Fibroblast of pulmonary artery (primary cell): ENCODE results near the gene KRIT1.
"Not testable (repeated sequence)": the region's sequence is repeated elsewhere in the genome, so short reads cannot be mapped to it uniquely, and the experiment has no call there.

Experiments used
- DNase-seq: peaks from one replicate; pipeline ENCODE4 v3.0.0-alpha.2; 2010; ENCODE audit warnings: low read depth
- H3K4me3 ChIP-seq: replicated peaks from 2 replicates; pipeline ENCODE4 v1.5.1; 2011; ENCODE audit warnings: low read depth, mild to moderate bottlenecking, control low read depth, low read length, moderate library complexity
- CTCF ChIP-seq: IDR thresholded peaks from 2 replicates; pipeline ENCODE4 v1.5.1; 2011; ENCODE audit warnings: mild to moderate bottlenecking, control low read depth, low read length, inconsistent platforms; ENCODE audit errors: missing control alignments

Gene KRIT1

GRCh38 chr7:92266415-92267241 is 20.9 kb upstream of the KRIT1 start:
- no peak overlapping the region for H3K4me3 ChIP-seq
- DNase-seq: no peak
- TF ChIP-seq CTCF: no peak

- DNase-seq: no peak
- TF ChIP-seq CTCF: no peak
- no peak overlapping the region for H3K4me3 ChIP-seq
Observed at GRCh38 chr7:92260248-92260781, 14.6 kb upstream of the KRIT1 start.

- no peak for TF ChIP-seq CTCF
- H3K4me3 ChIP-seq: no peak overlapping the region
- no peak for DNase-seq
Observed at GRCh38 chr7:92259610-92260247, 14.0 kb upstream of the KRIT1 start.

GRCh38 chr7:92259062-92259461 is 13.3 kb upstream of the KRIT1 start:
- no peak overlapping the region for H3K4me3 ChIP-seq
- no peak for DNase-seq
- no peak for TF ChIP-seq CTCF

DNA sequence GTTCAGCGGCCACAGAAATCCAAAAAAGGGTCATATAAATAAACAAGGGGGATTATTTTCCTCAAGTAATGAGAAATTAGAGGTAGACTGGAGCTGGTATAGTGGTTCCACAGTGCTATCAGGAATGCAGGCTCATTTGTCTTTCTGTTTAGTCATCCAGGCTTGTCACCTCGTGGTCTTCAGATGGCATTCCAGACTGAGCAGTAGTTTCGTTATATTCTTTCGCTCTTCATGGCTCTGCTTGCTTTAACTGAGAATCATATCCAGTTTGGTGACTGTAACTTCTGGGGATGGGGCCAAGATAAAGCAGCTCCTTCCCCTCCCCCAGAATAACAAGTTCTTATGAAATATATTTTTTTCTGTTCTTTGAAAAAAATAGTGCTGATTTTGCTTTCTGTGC is 9.6 kb upstream of the KRIT1 start:
- TF ChIP-seq CTCF: no peak
- H3K4me3 ChIP-seq: peak overlapping the region; percentile 2
- DNase-seq: peak; percentile 87

GRCh38 chr7:92254800-92255199 is 9.1 kb upstream of the KRIT1 start:
- peak overlapping the region; percentile 2 for H3K4me3 ChIP-seq
- not testable (repeated sequence) for DNase-seq

- H3K4me3 ChIP-seq: no peak overlapping the region
- DNase-seq: no peak
Observed at GRCh38 chr7:92253251-92253650, 7.5 kb upstream of the KRIT1 start.

More at GRCh38 chr7:92253251-92253650, 7.5 kb upstream of the KRIT1 start:
- TF ChIP-seq CTCF: no peak
